HEK293 (cell line): ENCODE results near the gene SLC22A12.

ENCODE experiments used
- CTCF ChIP-seq: fragments of 450-650 bp; formaldehyde crosslinking; IDR thresholded peaks from 2 replicates; pipeline ENCODE4 v1.5.1; 2016; ENCODE audit warnings: missing biosample characterization, missing genetic modification characterization
- ZNF24 ChIP-seq: fragments of 450-650 bp; formaldehyde crosslinking; IDR thresholded peaks from 2 replicates; pipeline ENCODE4 v1.5.1; 2016; ENCODE audit warnings: missing biosample characterization, missing genetic modification characterization
- ZNF311 ChIP-seq: fragments of 450-650 bp; formaldehyde crosslinking; IDR thresholded peaks from 2 replicates; pipeline ENCODE4 v1.5.1; 2017; ENCODE audit warnings: missing biosample characterization, missing genetic modification characterization, borderline replicate concordance
- ZNF664 ChIP-seq: fragments of 450-650 bp; formaldehyde crosslinking; IDR thresholded peaks from 2 replicates; pipeline ENCODE4 v1.5.1; 2016; ENCODE audit warnings: missing biosample characterization, missing genetic modification characterization

GRCh38 chr11:64598797-64599697 lies 8.0 kb downstream of the SLC22A12 start:
- TF ChIP-seq CTCF (no peak), ZNF311 (no peak), ZNF24 (no peak), ZNF664 (no peak)
